HEK293 (cell line): ENCODE data around the gene IMPDH1.
A peak's percentile ranks its signal among the peaks of the same experiment; 100 is the strongest.

Experiments
- AEBP2 ChIP-seq: fragments of 450-650 bp; formaldehyde crosslinking; IDR thresholded peaks from 2 replicates; pipeline ENCODE4 v1.5.1; 2016; ENCODE audit warnings: missing biosample characterization, missing genetic modification characterization, borderline replicate concordance
- KLF10 ChIP-seq: fragments of 450-650 bp; IDR thresholded peaks from 2 replicates; pipeline ENCODE4 v1.5.1; 2018; ENCODE audit warnings: missing biosample characterization, mild to moderate bottlenecking, missing genetic modification characterization
- KLF16 ChIP-seq: fragments of 450-650 bp; formaldehyde crosslinking; IDR thresholded peaks from 2 replicates; pipeline ENCODE4 v1.5.1; 2017; ENCODE audit warnings: missing biosample characterization, missing genetic modification characterization
- KLF17 ChIP-seq: fragments of 450-650 bp; formaldehyde crosslinking; IDR thresholded peaks from 2 replicates; pipeline ENCODE4 v1.5.1; 2016; ENCODE audit warnings: missing biosample characterization, missing genetic modification characterization
- OVOL3 ChIP-seq: fragments of 450-650 bp; formaldehyde crosslinking; IDR thresholded peaks from 2 replicates; pipeline ENCODE4 v1.5.1; 2016; ENCODE audit warnings: missing biosample characterization, missing genetic modification characterization
- PRDM6 ChIP-seq: fragments of 450-650 bp; formaldehyde crosslinking; IDR thresholded peaks from 2 replicates; pipeline ENCODE4 v1.5.1; 2017; ENCODE audit warnings: missing biosample characterization, missing genetic modification characterization
- RBAK ChIP-seq: fragments of 450-650 bp; formaldehyde crosslinking; IDR thresholded peaks from 2 replicates; pipeline ENCODE4 v1.5.1; 2016; ENCODE audit warnings: missing biosample characterization, missing genetic modification characterization
- REST ChIP-seq: fragments of 450-650 bp; formaldehyde crosslinking; IDR thresholded peaks from 2 replicates; pipeline ENCODE4 v1.5.1; 2016; ENCODE audit warnings: missing biosample characterization, missing genetic modification characterization
- SP2 ChIP-seq: fragments of 450-650 bp; formaldehyde crosslinking; IDR thresholded peaks from 2 replicates; pipeline ENCODE4 v1.5.1; 2016; ENCODE audit warnings: missing biosample characterization, missing genetic modification characterization
- YY2 ChIP-seq: fragments of 450-650 bp; formaldehyde crosslinking; IDR thresholded peaks from 2 replicates; pipeline ENCODE4 v1.5.1; 2016; ENCODE audit warnings: missing biosample characterization, missing genetic modification characterization
- ZBTB11 ChIP-seq: fragments of 450-650 bp; formaldehyde crosslinking; conservative IDR thresholded peaks from 2 replicates; pipeline ENCODE4 v1.5.1; 2016; ENCODE audit warnings: low read depth, missing biosample characterization, missing genetic modification characterization
- ZBTB6 ChIP-seq: fragments of 450-650 bp; formaldehyde crosslinking; IDR thresholded peaks from 2 replicates; pipeline ENCODE4 v1.5.1; 2017; ENCODE audit warnings: missing biosample characterization, missing genetic modification characterization
- ZFP3 ChIP-seq: fragments of 450-650 bp; formaldehyde crosslinking; IDR thresholded peaks from 2 replicates; pipeline ENCODE4 v1.5.1; 2016; ENCODE audit warnings: low read depth, missing biosample characterization, missing genetic modification characterization
- ZIC2 ChIP-seq: fragments of 450-650 bp; formaldehyde crosslinking; IDR thresholded peaks from 2 replicates; pipeline ENCODE4 v1.5.1; 2016; ENCODE audit warnings: missing biosample characterization, missing genetic modification characterization
- ZNF10 ChIP-seq: fragments of 450-650 bp; formaldehyde crosslinking; IDR thresholded peaks from 2 replicates; pipeline ENCODE4 v1.5.1; 2017; ENCODE audit warnings: missing biosample characterization, missing genetic modification characterization
- ZNF112 ChIP-seq: fragments of 450-650 bp; formaldehyde crosslinking; IDR thresholded peaks from 2 replicates; pipeline ENCODE4 v1.5.0; 2017; ENCODE audit warnings: missing biosample characterization, missing genetic modification characterization
- ZNF133 ChIP-seq: fragments of 450-650 bp; formaldehyde crosslinking; IDR thresholded peaks from 2 replicates; pipeline ENCODE4 v1.5.1; 2016; ENCODE audit warnings: missing biosample characterization, missing genetic modification characterization
- ZNF184 ChIP-seq: fragments of 450-650 bp; IDR thresholded peaks from 2 replicates; pipeline ENCODE4 v1.5.1; 2018; ENCODE audit warnings: missing biosample characterization, mild to moderate bottlenecking, missing genetic modification characterization
- ZNF223 ChIP-seq: fragments of 450-650 bp; formaldehyde crosslinking; IDR thresholded peaks from 2 replicates; pipeline ENCODE4 v1.5.1; 2016; ENCODE audit warnings: missing biosample characterization, missing genetic modification characterization
- ZNF248 ChIP-seq: fragments of 450-650 bp; formaldehyde crosslinking; IDR thresholded peaks from 2 replicates; pipeline ENCODE4 v1.5.1; 2017; ENCODE audit warnings: missing biosample characterization, missing genetic modification characterization
- ZNF391 ChIP-seq: fragments of 450-650 bp; formaldehyde crosslinking; IDR thresholded peaks from 2 replicates; pipeline ENCODE4 v1.5.1; 2016; ENCODE audit warnings: low read depth, missing biosample characterization, missing genetic modification characterization, borderline replicate concordance
- ZNF423 ChIP-seq: fragments of 450-650 bp; formaldehyde crosslinking; IDR thresholded peaks from 2 replicates; pipeline ENCODE4 v1.5.1; 2016; ENCODE audit warnings: missing biosample characterization, missing genetic modification characterization
- ZNF530 ChIP-seq: fragments of 450-650 bp; formaldehyde crosslinking; IDR thresholded peaks from 2 replicates; pipeline ENCODE4 v1.5.1; 2016; ENCODE audit warnings: low read depth, missing biosample characterization, missing genetic modification characterization
- ZNF555 ChIP-seq: fragments of 450-650 bp; formaldehyde crosslinking; conservative IDR thresholded peaks from 2 replicates; pipeline ENCODE4 v1.5.1; 2017; ENCODE audit warnings: missing biosample characterization, mild to moderate bottlenecking, missing genetic modification characterization, inconsistent platforms
- ZNF560 ChIP-seq: fragments of 450-650 bp; formaldehyde crosslinking; IDR thresholded peaks from 2 replicates; pipeline ENCODE4 v1.5.1; 2017; ENCODE audit warnings: missing biosample characterization, missing genetic modification characterization, borderline replicate concordance
- ZNF785 ChIP-seq: fragments of 450-650 bp; formaldehyde crosslinking; IDR thresholded peaks from 2 replicates; pipeline ENCODE4 v1.5.1; 2016; ENCODE audit warnings: missing biosample characterization, missing genetic modification characterization
- ZNF791 ChIP-seq: fragments of 450-650 bp; formaldehyde crosslinking; IDR thresholded peaks from 2 replicates; pipeline ENCODE4 v1.5.1; 2016; ENCODE audit warnings: missing biosample characterization, missing genetic modification characterization

The IMPDH1 gene

GRCh38 chr7:128409596-128410450 lies at the start of gene IMPDH1 (continued):
- TF ChIP-seq PRDM6 (tag by site-specific recombination) (no peak), ZNF133 (no peak), ZNF555 (tag by site-specific recombination) (no peak), ZNF112 (tag by site-specific recombination) (no peak), ZNF184 (tag by site-specific recombination) (0 out of 2 replicates have a peak, but pooled peaks have one; percentile 36), ZIC2 (tag by site-specific recombination) (peak; percentile 65), ZNF791 (tag by site-specific recombination) (no peak), ZNF10 (peak; percentile 13; the same call in 1 of the 2 replicates), OVOL3 (tag by site-specific recombination) (no peak), ZNF560 (tag by site-specific recombination) (no peak), ZBTB11 (tag by site-specific recombination) (peak; percentile 70; the same call in 1 of the 2 replicates), ZNF785 (tag by site-specific recombination) (no peak), KLF10 (peak; percentile 82), ZBTB6 (tag by site-specific recombination) (peak; percentile 91), SP2 (tag by site-specific recombination) (peak; percentile 60), AEBP2 (no peak), KLF16 (tag by site-specific recombination) (0 out of 2 replicates have a peak, but pooled peaks have one; percentile 13), ZNF391 (tag by site-specific recombination) (no peak), KLF17 (peak; percentile 70; the same call in 1 of the 2 replicates), ZNF530 (tag by site-specific recombination) (no peak), ZNF223 (no peak), REST (tag by site-specific recombination) (no peak), YY2 (tag by site-specific recombination) (no peak), ZNF248 (no peak), RBAK (no peak), ZNF423 (tag by site-specific recombination) (peak; percentile 85), ZFP3 (no peak)
